Measurements from ENCODE around the gene NEK4. TPM values are rescaled to one million over a fixed set of nuclear protein-coding genes. Genes with fewer than 3 reads are reported as not detected.
"Not testable (repeated sequence)": the region's sequence is repeated elsewhere in the genome, so short reads cannot be mapped to it uniquely, and the experiment has no call there.

The NEK4 gene
- polyA plus RNA-seq, 3 donors = 24.2 to 28.7 (median 27.3) TPM

GRCh38 chr3:52779837-52780585, 9.3 kb upstream of the NEK4 start:
- DNase-seq (ENCODE audit: low read depth in 3 of 3, low spot score in 2 of 3) = no peak

GRCh38 chr3:52779011-52779836, 8.5 kb upstream of the NEK4 start:
- no peak for DNase-seq (ENCODE audit: low read depth in 3 of 3, low spot score in 2 of 3)

GRCh38 chr3:52777959-52778805, 7.4 kb upstream of the NEK4 start:
- no peak for DNase-seq (ENCODE audit: low read depth in 3 of 3, low spot score in 2 of 3)

DNA sequence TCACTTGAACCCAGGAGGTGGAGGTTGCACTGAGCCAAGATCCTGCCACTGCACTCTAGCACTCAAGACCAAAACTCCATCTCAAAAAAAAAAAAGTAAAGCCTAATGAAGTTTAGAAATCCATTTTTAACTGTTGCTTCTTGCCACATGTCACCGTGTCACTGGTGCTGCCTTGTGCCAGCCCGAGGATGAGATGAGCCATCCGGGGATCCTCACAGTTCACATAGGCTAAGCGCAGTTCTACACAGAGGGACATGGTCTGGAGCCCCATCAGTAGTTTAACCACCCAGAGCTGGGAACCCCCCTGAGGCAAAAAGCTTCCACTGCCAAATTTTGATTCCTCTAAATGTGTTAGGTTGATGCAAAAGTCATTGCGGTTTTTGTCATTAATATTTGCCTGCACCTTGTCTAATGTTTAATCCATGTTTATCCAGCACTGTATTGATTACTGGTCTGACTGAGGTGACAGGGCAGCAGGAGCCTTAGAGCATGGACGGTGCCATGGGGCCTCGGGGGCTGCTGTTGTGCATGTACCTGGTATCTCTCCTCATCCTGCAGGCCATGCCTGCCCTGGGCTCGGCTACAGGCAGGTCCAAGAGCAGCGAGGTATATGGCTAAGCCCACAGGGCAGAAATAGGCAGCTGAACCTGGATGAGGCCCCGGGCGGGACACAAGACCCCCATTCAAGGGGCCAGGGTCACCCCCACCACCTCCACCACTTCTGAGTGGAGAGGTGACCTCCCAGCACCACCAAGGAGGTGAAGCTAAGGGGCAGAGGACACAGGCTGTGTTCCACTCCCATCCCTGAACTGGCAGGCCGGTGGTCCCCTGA, 6.6 kb upstream of the NEK4 start, which contains the start of gene ITIH1:
Gene ITIH1, plus strand, starts transcription at position 473 of the 832 bp plus-strand sequence. Its CDS starts 17 bp downstream, at position 490.
- no peak for DNase-seq (ENCODE audit: low read depth in 3 of 3, low spot score in 2 of 3)

DNA sequence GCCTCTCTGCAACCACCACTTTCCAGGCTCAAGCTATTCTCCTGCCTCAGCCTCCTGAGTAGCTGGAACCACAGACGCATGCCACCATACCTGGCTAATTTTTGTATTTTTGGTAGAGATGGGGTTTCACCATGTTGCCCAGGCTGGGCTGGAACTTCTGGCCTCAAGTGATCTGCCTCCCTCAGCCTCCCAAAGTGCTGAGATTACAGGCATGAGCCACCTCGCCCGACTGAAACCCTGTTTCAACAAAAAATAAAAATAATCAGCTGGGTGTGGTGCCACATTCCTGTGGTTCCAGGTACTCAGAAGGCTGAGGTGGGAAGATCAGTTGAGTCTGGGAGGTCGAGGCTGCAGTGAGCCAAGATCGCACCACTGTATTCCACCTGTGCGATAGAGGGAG, 5.7 kb upstream of the NEK4 start:
- DNase-seq (ENCODE audit: low read depth in 3 of 3, low spot score in 2 of 3) = not testable (repeated sequence)

- no peak for DNase-seq (ENCODE audit: low read depth in 3 of 3, low spot score in 2 of 3)
These were observed 5.1 kb upstream of the NEK4 start for GRCh38 chr3:52775877-52776276.

DNA sequence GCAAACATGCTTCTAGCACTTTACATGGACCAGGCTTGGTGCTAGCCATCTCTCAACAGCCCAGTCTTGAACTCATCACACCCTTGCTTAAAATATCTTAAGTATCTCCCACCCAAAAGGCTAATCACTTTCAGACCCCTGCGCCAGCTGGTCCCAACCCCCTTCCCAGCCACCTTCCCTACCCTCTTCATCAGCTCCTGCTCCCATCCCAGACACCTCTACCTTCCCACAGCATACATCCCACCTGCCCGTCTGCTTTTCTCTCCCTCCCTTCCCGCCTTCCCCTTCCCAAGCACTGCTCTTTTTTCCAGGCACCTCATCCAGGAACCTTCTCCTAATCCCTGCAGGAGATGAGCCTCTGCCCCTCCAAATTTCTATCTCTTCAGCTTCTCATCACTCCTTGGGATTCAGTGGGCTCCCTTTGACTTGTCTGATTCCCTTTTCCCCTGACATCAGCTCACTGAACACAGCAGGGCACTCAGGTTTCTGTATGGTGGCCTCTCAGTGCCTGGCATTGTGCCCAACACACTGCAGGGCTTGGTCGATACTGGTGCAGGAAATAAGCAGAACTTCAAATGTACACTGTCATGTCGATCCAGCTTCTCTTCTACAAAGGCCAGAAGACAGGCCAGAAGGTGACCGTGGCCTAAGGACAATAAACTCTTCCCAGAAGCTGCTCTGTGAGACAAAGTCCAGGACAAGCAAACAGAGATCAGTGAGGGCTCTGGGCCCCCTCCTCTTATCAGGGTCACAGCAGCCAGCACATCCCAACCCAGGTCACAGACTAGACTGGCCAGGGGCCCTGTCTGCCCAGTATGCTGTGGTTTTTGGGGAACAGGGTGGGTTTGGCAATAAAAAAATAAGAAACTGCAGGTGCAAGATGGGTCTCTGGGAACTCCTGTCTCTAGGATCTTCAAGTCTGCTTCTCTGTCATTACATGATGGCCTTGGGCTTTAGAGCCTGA, 4.4 kb upstream of the NEK4 start:
- no peak for DNase-seq (ENCODE audit: low read depth in 3 of 3, low spot score in 2 of 3)

DNA sequence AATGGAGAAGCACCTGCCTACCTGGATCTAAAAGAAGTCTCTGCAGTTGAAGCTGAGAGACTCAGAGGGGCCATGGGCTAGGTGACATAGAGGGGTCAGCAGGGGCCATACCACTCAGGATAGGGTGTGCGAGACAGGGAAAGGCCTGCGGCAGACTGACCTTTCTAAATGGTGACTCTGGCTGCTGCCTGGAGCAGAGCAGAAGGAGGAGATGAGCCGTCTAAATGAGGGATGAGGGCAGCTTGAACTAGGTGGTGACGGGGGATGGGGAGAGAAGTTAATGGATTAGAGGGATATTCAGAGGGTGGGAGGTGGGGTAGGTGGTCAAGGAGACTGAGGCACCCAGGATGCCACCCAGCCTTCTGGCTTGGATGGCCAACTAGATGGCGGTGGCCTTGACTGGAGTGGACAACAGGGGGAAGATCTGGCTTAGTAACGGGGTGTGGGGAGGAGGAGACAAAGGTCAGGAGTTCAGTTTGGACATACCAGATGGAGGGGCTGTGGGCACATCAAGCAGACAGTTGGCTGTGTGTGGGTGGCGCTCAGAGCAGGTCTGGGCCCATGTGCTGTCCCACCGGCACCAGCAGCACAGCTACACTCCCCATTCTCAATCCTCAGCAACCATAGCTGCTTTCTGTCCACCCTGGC, 3.5 kb upstream of the NEK4 start:
- no peak for DNase-seq (ENCODE audit: low read depth in 3 of 3, low spot score in 2 of 3)

DNA sequence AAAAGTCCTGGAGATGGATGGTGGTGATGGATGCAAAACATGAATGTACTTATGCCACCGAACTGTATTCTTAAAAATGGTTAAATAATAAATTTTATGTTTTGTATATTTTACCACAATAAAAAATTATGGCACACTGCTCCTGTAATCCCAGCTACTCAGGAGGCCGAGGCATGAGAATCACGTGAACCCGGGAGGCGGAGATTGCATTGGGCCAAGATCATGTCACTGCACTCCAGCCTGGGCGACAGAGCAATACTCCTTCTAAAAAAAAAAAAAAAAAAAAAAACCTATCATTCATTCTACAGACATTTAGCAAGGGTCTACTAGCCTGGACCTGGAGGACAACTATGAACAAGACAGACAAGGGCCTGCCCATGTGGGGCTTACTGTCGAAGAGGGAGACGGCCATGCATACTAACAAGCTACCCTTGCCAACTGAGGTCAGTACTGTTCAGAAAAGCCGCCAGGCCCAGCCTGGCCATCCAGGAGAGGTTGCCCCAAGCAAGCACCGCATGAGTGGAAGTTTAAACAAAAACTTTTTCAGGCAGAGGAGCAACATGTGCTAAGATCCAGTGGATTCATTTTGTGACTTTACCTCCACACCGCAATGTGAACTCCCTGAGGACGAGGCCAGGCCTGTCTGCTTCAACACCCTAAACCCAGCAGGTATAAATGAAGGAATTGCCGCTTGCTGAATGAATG, 2.8 kb upstream of the NEK4 start:
- no peak for DNase-seq (ENCODE audit: low read depth in 3 of 3, low spot score in 2 of 3)

DNA sequence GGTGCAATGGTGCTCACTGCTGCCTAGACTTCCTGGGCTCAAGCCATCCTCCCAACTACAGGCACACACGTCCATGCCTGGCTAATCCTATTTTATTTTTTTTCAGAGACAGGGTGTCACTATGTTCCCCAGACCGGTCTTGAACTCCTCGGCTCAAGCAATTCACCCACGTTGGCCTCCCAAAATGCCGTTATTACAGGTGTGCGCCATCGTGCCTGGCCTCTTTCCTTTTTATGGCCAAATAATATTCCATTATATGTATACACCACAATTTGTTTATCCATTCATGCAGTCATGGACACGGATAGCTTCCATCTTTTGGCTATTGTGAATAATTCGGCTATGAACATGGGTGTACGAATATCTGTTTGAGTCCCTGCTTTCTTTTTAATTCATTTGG, 962 bp upstream of the NEK4 start:
- no peak for DNase-seq (ENCODE audit: low read depth in 3 of 3, low spot score in 2 of 3)

- DNase-seq (ENCODE audit: low read depth in 3 of 3, low spot score in 2 of 3) = no peak
These were observed 568 bp upstream of the NEK4 start for GRCh38 chr3:52771334-52771681.

GRCh38 chr3:52769786-52770455, 819 bp downstream of the NEK4 start:
- DNase-seq (ENCODE audit: low read depth in 3 of 3, low spot score in 2 of 3) = peak in 1 of 3 donors; percentile 1

DNA sequence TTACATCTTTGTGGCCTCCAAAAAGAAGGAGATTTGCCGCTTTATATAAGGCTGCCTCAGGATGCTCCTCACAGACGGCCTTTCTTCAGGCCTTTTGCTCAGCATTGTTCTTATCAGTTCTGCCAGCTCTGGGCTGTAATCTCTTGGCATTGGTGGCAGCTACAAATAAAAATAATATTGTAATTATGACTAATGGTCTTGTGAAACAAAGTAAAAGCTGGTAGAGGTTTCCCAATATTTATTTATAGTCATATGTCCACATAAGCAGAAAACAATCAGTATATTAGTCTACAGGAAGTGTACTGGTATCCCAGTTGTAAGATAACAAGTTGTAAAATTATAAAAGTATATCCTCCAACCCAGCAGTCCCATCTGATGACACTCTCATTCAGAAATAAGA, 7.3 kb downstream of the NEK4 start:
- DNase-seq (ENCODE audit: low read depth in 3 of 3, low spot score in 2 of 3) = no peak

GRCh38 chr3:52756141-52756540, 14.6 kb downstream of the NEK4 start:
- DNase-seq (ENCODE audit: low read depth in 3 of 3, low spot score in 2 of 3) = no peak

DNA sequence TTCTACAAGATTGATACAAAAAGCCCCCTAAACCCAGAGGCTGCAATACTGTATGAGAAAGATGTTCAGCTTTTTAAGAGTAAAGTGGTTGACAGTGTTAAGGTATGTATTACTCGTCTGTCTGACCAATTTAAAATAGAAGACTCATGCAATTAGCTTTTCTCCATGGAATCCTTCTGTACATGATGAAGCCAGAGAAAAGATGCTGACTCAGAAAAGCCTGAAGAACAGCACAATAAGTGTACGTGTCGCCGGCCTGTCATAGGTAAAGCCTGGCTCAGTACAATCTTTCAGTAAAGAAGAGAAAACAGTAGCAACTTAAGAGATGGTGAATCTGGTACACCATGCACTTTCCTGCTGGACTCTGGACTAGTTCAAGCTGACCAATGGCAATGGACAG, 16.4 kb downstream of the NEK4 start:
- no peak for DNase-seq (ENCODE audit: low read depth in 3 of 3, low spot score in 2 of 3)

- DNase-seq (ENCODE audit: low read depth in 3 of 3, low spot score in 2 of 3) = no peak
These were observed 18.6 kb downstream of the NEK4 start for GRCh38 chr3:52752045-52752660.

DNA sequence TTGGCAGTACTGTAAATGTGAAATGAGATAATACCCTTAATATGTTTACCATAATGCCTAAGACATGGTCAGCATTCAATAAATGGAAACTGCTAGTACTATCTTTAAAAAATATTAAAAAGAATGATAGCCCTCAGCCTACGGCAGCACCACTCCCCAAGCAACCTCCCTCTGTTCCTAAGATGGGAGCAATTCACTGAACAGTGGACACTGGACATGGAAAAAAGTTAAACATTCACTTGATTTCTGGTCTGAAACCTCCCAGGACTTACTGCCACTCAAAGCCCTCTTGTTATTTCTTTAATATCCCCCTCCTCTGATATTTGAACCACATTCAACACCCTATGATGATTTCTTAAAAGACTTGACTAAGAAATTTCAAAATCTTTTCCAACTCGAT, 27.0 kb downstream of the NEK4 start:
- DNase-seq (ENCODE audit: low read depth in 3 of 3, low spot score in 2 of 3) = no peak

Data from right renal cortex interstitium (tissue), 3 donors.